GM18951 (cell line): Measurements from ENCODE around the gene WHRN.

Experiments used
- POLR2A ChIP-seq: IDR thresholded peaks from 4 replicates; pipeline ENCODE4 v1.6.1; 2011; ENCODE audit warnings: mild to moderate bottlenecking; ENCODE audit not compliant: insufficient read length, insufficient read depth; ENCODE audit errors: extremely low read depth
- in situ Hi-C: fragments of 300-500 bp; cut with MboI; formaldehyde crosslinking; loops from one replicate; pipeline ENCODE4 v1.12.0; 2022; ENCODE audit warnings: low sequenced_read_pairs, mixed read lengths, inconsistent platforms; ENCODE audit not compliant: unreplicated experiment

The WHRN gene

GRCh38 chr9:114406441-114406840, 98.8 kb downstream of the WHRN start:
- no peak for TF ChIP-seq POLR2A
- in situ Hi-C loops, result no loop called here

GRCh38 chr9:114405294-114406034, 99.8 kb downstream of the WHRN start:
- in situ Hi-C loops, result no loop called here
- no peak for TF ChIP-seq POLR2A

- in situ Hi-C loops, result no loop called here
- TF ChIP-seq POLR2A, result no peak
These were observed 100.7 kb downstream of the WHRN start for GRCh38 chr9:114404531-114404930.

DNA sequence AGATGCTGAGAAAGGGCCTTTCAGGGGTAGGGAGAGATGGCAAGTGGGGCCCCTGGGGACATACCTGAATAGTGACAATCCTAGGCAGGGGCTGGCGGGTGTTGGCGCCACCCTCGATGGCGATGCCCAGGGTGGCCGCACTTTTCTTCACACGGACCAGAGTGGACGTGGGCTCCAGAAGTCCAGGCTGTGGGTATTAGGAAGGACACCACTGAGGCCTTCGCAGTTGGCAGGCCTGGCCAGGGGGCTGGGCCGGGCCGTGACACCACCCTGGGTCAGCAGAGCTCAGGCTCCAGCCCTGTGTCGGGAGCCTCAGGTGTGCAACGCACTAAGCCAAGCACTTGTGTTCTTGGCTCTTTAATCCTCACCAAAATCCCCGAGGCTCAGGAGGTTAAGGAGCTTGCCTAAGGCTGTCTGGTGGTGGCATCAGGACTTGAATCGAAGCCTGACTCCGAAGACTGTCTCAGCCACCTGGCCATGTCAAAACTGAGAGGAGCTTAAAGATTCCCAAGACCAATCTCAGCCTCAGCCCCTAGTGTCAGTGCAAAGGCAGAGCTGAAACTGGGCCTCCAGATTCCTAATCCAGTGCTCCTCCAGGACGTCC, 102.0 kb downstream of the WHRN start:
- no peak for TF ChIP-seq POLR2A
- in situ Hi-C loops, result no loop called here

GRCh38 chr9:114401344-114401743, 103.9 kb downstream of the WHRN start:
- in situ Hi-C loops, result no loop called here
- TF ChIP-seq POLR2A, result no peak

- in situ Hi-C loops, result no loop called here
These were observed 104.5 kb downstream of the WHRN start for GRCh38 chr9:114400772-114401171.

GRCh38 chr9:114400219-114400618, 105.1 kb downstream of the WHRN start:
- in situ Hi-C loops, result no loop called here
- TF ChIP-seq POLR2A, result no peak

More at GRCh38 chr9:114400772-114401171, 104.5 kb downstream of the WHRN start:
- TF ChIP-seq POLR2A, result no peak

DNA sequence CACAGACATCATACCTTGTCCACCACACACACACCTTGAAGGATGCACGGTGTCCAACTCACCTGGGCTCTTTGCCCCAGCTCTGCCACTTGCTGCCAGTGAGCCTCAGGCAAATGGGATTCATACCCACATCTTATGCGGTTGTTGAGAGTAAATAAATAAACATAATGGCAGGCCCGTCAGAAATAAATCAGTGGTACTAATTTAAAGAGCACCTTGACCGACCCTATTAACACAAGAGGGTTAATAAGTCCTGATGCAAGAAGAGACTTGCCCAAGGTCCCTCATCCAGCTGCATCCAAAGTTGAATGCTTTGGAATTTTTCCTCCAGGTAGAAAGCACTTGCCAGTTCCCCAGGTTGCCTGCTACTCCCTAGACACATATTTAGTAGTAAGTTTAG, 105.9 kb downstream of the WHRN start:
- TF ChIP-seq POLR2A, result no peak
- in situ Hi-C loops, result no loop called here

DNA sequence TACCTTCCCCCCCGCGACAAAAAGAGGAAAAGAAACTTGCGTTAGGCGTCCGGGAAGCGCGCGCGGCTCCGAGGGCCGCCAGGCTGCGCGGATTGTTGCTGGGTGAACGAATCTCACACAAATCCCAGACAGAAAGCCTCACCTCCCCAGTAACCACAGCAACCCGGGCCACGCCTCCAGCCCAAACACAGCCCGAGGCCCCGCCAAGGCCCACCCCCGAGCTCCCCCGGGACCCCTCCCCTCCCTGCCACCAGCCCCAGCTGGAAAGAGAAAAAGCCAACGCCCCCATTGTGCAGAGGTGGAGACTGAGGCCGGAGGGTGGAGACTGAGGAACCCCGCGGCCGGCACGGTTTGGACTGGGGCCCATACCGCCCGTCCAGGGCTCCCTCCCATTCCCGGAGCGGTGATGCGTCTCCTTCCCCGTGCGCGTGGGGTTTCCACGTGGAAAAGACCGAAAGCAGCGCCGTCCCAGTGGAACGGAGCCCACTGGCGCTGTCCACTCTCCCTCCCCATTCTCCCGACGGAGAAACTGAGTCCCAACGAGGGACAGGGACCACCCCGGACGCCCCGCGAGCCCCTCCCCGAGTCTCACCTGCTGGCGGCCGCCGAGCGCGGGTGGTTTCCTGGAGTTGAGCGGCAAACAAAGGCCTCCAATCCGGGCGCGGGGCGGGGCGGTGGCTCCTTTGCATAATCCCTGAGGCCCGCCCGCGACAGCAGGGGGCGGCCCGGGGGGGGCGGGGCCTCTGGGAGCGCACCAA, 107.2 kb downstream of the WHRN start:
- peak; percentile 53 for TF ChIP-seq POLR2A
- in situ Hi-C loops, result no loop called here

DNA sequence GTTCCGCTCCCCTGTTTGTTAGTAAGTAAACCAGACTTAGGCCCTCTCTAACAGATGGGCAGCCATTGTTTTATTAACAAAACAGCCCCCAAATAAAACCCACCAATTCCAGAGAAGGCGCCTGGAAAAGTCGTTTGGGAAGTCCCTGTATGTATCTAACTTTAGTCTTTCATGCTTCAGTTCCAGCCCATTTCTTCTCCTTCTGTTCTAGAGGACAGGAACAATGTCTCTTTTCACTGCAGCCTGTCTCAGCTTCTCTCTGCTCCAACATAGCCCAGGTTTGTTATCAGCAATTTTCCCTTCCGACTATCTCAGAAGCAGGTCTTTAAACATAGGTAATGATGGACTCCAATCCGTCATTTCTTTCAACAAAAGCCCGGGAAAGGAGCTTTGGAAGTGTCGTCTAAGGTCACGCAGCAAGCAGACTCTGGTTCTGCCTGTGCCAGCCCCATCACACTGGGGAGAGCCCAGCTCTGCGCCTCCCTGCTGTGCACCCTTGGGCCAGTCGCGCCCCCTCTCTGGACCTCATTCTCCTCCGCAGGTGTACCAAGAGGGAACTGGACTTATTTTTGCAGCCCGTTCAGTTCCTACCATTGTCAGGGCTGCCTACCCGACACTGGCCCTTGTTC, 107.9 kb downstream of the WHRN start:
- no peak for TF ChIP-seq POLR2A
- in situ Hi-C loops, result no loop called here

DNA sequence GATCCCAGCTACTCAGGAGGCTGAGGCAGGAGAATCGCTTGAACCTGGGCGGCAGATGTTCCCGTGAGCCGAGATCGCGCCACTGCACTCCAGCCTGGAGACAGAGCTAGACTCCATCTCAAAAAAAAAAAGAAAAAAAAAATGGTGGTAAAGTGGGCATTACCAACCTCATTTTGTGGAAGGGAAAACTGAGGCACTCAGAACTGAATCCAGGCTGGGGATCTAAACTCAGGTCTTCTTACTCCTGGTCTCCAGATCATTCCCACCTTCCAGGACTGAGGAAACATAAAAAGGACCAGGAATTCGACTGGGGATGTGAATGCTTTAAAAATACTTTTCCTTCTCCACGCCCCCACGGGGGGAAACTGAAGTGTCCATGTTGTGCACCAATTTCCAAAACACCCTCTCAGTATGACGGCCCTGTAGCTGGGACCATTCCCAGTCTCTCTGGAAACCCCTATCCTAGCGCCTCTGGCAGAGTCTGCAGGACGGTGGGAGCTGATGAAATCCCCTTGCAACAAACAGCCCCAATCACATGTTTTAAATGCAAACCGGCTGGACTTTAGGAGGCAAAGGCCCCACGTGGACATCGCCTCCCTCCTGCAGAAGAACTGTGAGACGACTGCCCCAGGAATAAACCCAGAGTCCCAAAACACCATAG, 108.6 kb downstream of the WHRN start:
- no peak for TF ChIP-seq POLR2A
- in situ Hi-C loops, result no loop called here

DNA sequence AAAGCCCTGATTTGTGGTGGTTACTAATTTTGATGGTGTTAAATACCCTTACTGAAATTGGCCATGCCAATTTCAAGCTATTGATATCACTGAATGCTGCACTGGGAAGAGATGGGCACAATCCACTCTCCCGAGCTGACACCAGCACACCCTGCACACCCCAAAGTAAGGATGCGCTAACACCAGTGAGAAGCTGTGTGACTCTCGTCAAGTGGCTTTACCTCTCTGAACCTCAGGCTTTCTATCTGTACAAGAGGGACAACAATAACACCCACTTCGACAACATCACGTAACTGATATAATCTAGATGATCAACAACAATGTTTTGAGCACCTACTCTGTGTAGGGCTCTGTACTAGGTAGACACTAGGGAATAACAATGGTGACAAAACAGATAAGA, 109.5 kb downstream of the WHRN start:
- in situ Hi-C loops, result no loop called here

DNA sequence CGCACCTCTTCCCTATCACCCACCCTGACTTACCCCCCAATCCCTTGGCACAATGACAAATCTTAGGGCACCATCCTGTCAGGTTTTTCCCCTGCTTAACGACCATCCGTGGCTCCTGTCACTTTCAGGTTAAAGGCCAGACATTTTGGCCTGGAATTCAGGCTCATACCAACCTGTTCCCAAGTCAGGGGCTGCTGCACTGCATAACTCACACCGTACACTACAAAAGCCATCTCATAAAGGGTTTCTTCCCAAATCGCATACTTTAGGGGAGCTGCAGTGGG, 110.0 kb downstream of the WHRN start:
- in situ Hi-C loops, result no loop called here
- no peak for TF ChIP-seq POLR2A

More for the DNA sequence above, 109.5 kb downstream of the WHRN start:
- TF ChIP-seq POLR2A, result no peak
